Activated naive CD4-positive, alpha-beta T cell treated with anti-CD3 and anti-CD28 coated beads, Interleukin-2, amount 50 U/mL, for 16 hours (primary cell): ENCODE measurements around the gene ALKAL2.
A peak's percentile ranks its signal among the peaks of the same experiment; 100 is the strongest.
"Not testable (repeated sequence)": the region's sequence is repeated elsewhere in the genome, so short reads cannot be mapped to it uniquely, and the experiment has no call there.

Experiments
- DNase-seq: peaks from one replicate; pipeline ENCODE4 v3.0.0-alpha.2; 2020

ALKAL2 gene

GRCh38 chr2:287911-288757 lies at the start of gene ALKAL2:
Gene ALKAL2, minus strand, starts transcription at chr2:288091. Its CDS starts 256 bp downstream, at chr2:287835.
- DNase-seq = no peak

- DNase-seq = not testable (repeated sequence)
Observed at GRCh38 chr2:336949-337348, 49.1 kb upstream of the ALKAL2 start.

- no peak for DNase-seq
Observed at GRCh38 chr2:336360-336759, 48.5 kb upstream of the ALKAL2 start.

GRCh38 chr2:332592-332991 lies 44.7 kb upstream of the ALKAL2 start:
- no peak for DNase-seq

- DNase-seq = no peak
Observed at GRCh38 chr2:328761-329160, 40.9 kb upstream of the ALKAL2 start.

- no peak for DNase-seq
Observed at GRCh38 chr2:323035-323434, 35.1 kb upstream of the ALKAL2 start.

- DNase-seq = no peak
Observed at GRCh38 chr2:322326-322725, 34.4 kb upstream of the ALKAL2 start.

- DNase-seq = no peak
Observed at GRCh38 chr2:320561-320960, 32.7 kb upstream of the ALKAL2 start.

GRCh38 chr2:319059-319600 lies 31.2 kb upstream of the ALKAL2 start:
- DNase-seq = no peak

- no peak for DNase-seq
Observed at GRCh38 chr2:317501-318424, 29.9 kb upstream of the ALKAL2 start.

GRCh38 chr2:316381-316780 lies 28.5 kb upstream of the ALKAL2 start:
- DNase-seq = no peak

- not testable (repeated sequence) for DNase-seq
Observed at GRCh38 chr2:315925-316324, 28.0 kb upstream of the ALKAL2 start.

GRCh38 chr2:314561-315336 lies 26.9 kb upstream of the ALKAL2 start:
- no peak for DNase-seq

GRCh38 chr2:313991-314390 lies 26.1 kb upstream of the ALKAL2 start:
- DNase-seq = no peak

- no peak for DNase-seq
Observed at GRCh38 chr2:310994-311393, 23.1 kb upstream of the ALKAL2 start.

GRCh38 chr2:309954-310510 lies 22.1 kb upstream of the ALKAL2 start:
- no peak for DNase-seq

- DNase-seq = no peak
Observed at GRCh38 chr2:309148-309953, 21.5 kb upstream of the ALKAL2 start.

- DNase-seq = no peak
Observed at GRCh38 chr2:305366-305765, 17.5 kb upstream of the ALKAL2 start.

- DNase-seq = no peak
Observed at GRCh38 chr2:296354-296753, 8.5 kb upstream of the ALKAL2 start.

GRCh38 chr2:295090-295489 lies 7.2 kb upstream of the ALKAL2 start:
- DNase-seq = no peak

- DNase-seq = peak; percentile 49
Observed at GRCh38 chr2:290090-290722, 2.3 kb upstream of the ALKAL2 start.
